ES-I3 (cell line): ENCODE data around the gene PANK3.
A peak's percentile ranks its signal among the peaks of the same experiment; 100 is the strongest.
"Not testable (repeated sequence)": the region's sequence is repeated elsewhere in the genome, so short reads cannot be mapped to it uniquely, and the experiment has no call there.

Experiments
- H3K36me3 ChIP-seq: 2 replicates; pipeline ENCODE4 v1.6.1; 2013; ENCODE audit warnings: mild to moderate bottlenecking, low read length, control low read depth, moderate library complexity; ENCODE audit not compliant: insufficient read depth
- H3K4me1 ChIP-seq: 2 replicates; pipeline ENCODE4 v1.6.1; 2013; ENCODE audit warnings: mild to moderate bottlenecking, control low read depth, low read length; ENCODE audit not compliant: insufficient read depth
- H3K9ac ChIP-seq: 2 replicates; pipeline ENCODE4 v1.6.1; 2013; ENCODE audit warnings: low read depth, mild to moderate bottlenecking, low read length, moderate library complexity
- H3K9me3 ChIP-seq: 2 replicates; pipeline ENCODE4 v1.6.1; 2013; ENCODE audit warnings: mild to moderate bottlenecking, low read length, moderate library complexity; ENCODE audit not compliant: control insufficient read depth, insufficient read depth

PANK3 gene

GRCh38 chr5:168583742-168584482 lies 4.7 kb upstream of the PANK3 start:
- Histone ChIP-seq H3K9ac (no peak overlapping the region), H3K36me3 (no peaks in the 10 kb centered on the region), H3K9me3 (no peaks in the 10 kb centered on the region), H3K4me1 (no peaks in the 10 kb centered on the region)

DNA sequence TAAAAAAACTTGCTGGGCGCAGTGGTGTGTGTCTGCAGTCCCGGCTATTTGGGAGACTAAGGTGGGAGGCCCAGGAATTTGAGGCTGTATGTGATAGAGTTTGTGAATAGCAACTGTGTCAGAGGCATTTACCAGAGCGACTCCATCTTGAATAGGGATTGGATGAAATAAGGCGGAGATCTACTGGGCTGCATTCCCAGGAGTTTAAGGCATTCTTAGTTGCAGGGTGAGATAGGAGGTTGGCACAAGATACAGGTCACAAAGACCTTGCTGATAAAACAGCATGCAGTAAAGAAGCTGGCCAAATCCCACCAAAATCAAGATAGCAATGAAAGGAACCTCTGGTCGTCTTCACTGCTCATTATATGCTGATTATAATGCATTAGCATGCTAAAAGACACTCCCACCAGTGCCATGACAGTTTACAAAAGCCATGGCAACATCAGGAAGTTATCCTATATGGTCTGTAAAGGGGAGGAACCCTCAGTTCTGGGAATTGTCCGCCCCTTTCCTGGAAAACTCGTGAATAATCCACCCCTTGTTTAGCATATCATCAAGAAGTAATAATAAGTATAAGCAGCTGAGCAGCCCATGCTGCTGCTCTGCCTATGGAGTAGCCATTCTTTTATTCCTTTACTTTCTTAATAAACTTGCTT lies 1.8 kb upstream of the PANK3 start:
- not testable (repeated sequence) for H3K9me3 ChIP-seq, H3K4me1 ChIP-seq, H3K9ac ChIP-seq, H3K36me3 ChIP-seq

DNA sequence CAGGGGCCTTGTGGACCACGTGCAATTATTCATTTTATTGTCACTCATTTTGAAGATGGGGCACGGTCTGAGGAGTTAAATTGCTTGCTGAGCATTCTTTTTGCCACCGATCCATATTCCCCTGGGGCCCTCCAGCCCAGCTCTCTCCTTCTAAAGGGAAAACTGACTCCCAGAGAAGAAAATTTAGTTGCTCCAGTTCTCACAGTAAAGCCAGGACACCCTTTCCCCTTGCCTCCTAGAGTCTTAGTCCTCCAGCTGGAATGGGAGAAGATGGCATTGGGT lies 1.0 kb upstream of the PANK3 start:
- H3K9ac ChIP-seq = peak overlapping the region; percentile 57
- no peaks in the 10 kb centered on the region for H3K36me3 ChIP-seq
- H3K4me1 ChIP-seq = peaks cover 12% of the 10 kb centered on the region; the same call in 1 of the 2 replicates
- no peaks in the 10 kb centered on the region for H3K9me3 ChIP-seq

DNA sequence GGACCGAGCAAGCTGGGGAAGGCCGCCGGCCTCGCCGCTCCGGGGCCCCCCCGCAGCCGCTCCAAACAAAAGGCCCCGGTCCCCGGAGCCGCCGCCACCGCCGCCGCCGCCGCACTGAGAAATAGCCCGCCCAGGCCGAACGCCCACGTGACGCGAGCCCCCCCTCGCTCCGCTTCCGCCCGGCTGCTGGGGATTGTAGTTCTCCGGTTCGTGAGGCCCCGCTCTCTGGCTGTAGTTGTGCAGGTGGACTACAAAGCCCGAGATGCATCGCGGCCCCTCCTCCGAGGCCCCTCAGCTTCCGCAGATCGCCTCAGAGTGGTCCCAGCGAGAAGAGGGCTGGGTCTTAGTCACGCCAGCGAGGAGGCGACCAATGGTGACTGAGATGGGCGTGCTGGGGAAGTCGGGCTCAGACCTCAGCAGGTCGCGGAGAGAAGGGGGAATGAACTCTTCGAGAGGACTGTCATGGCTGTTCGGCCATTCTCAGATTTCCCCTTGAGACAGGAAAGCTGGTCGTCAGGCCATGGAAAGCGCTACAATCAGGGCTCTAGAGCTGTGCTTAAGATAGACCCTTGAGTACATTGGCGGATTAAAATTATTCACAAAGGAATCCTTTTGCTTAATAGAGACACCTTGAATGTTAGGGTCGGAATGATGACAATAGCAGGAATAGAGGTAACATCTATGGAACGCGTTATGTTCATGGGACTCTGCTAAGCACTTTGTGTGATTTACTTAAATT lies 489 bp upstream of the PANK3 start:
- no peaks in the 10 kb centered on the region for H3K36me3 ChIP-seq
- peaks cover 12% of the 10 kb centered on the region; the same call in 1 of the 2 replicates for H3K4me1 ChIP-seq
- H3K9ac ChIP-seq = peak overlapping the region; percentile 99
- no peaks in the 10 kb centered on the region for H3K9me3 ChIP-seq

DNA sequence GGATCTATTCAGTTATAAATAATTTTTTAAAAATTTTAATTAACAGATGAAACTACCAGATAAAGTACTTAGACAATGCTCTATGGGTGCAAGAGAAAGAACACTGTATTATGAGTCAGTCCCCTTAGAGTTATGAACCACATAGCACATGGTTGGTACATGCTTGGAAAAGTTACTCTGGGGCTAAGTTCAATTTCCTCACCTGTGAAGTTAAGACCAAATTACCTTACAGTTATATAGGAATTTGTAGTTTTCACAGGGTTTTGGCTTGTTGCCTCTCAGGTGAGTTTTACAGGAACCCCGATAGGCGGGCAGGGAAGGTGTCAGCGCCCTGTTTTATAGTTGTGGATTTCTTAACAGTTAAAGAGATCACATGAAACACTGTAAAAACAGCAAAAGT lies 1.2 kb downstream of the PANK3 start:
- Histone ChIP-seq H3K4me1 (peaks cover 12% of the 10 kb centered on the region; the same call in 1 of the 2 replicates), H3K36me3 (no peaks in the 10 kb centered on the region), H3K9me3 (no peaks in the 10 kb centered on the region), H3K9ac (peak overlapping the region; percentile 99)

DNA sequence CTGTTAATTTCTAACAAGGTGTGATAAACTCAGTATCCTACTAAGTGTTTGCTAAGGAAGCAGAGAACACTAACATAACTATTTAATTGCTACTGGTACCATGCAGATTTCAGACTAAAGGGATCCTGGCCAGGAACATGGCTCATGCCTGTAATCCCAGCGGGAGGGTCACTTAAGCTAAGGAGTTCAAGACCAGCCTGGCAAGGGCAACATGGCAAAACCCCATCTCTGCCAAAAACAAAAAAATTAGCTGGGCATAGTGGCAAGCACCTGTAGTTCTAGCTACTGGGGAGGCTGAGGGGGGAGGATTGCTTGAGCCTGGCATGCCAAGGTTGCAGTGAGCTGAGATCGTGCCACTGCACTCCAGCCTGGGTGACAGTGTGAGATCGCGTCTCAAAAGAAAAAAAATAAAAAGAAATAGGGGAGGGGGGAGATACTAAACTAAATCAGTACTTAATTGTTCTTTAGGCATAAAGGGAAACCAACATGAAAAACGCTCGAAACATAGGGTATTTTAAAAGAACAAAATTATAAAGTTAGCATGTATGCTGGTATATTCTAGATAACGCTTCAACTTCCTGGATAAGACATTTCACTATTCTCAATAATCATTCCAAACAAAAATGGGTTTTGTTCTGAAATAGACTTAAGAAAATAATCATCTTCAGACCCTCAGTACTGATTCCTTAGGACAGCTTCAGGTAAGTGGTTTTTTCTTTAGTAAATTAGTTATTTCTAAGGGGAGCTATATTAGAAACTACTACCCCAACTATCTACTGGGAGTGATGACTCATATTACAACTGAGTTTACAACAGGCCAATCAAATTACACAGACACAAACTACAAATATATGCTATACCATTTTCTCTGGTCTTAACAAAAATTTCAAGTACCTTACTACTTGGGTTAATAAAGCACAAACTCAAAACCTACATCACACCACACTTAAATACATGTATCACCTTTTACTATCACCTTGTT lies 3.5 kb downstream of the PANK3 start:
- Histone ChIP-seq H3K9me3 (no peaks in the 10 kb centered on the region), H3K36me3 (no peaks in the 10 kb centered on the region), H3K9ac (no peak overlapping the region), H3K4me1 (peaks cover 12% of the 10 kb centered on the region; the same call in 1 of the 2 replicates)

- H3K9me3 ChIP-seq, H3K9ac ChIP-seq, H3K36me3 ChIP-seq: not testable (repeated sequence)
- H3K4me1 ChIP-seq = peaks cover 12% of the 10 kb centered on the region; the same call in 1 of the 2 replicates
Observed at GRCh38 chr5:168574156-168574555, 5.0 kb downstream of the PANK3 start.

DNA sequence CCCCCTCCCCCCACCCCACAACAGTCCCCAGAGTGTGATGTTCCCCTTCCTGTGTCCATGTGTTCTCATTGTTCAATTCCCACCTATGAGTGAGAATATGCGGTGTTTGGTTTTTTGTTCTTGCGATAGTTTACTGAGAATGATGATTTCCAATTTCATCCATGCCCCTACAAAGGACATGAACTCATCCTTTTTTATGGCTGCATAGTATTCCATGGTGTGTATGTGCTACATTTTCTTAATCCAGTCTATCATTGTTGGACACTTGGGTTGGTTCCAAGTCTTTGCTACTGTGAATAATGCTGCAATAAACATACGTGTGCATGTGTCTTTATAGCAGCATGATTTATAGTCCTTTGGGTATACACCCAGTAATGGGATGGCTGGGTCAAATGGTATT lies 5.5 kb downstream of the PANK3 start:
- H3K36me3 ChIP-seq, H3K9me3 ChIP-seq, H3K9ac ChIP-seq: not testable (repeated sequence)
- peaks cover 12% of the 10 kb centered on the region; the same call in 1 of the 2 replicates for H3K4me1 ChIP-seq

DNA sequence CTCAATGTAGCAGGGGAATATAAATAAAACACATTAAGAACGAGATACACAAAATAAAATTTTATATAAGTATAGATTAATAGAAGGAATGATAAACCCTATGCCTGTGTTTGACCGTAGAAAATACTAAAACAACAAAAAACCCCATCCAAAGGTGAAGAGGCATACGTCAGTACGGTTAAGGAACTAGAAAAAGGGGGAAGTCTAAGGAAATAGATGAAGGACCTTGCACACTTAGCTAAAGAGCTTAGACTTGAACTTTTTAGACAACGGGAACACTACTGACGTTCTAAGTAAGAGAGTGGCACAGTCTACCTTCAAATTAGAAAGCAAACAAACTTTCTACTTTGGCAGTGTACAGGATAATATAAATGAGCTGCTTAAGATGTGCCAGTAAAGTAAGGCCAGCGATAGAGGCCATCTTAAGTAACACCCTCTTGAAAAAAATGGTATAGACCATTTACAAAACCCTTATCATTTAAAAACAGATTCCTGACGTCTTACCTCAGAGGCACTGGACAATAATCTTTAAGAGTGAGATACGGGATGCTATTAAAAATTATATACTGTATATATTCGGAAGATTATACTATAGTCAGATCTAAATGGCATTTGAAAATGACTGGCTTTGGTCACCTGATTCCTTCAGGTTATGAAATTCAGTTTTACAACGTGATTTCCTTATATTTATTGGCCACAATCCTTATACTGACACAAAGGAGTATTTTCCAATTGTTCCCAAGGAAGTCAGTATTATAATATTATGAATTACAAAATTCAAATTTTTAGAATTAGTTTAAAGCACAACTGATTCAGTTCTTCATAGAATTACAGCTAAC lies 8.5 kb downstream of the PANK3 start:
- Histone ChIP-seq H3K9ac (no peak overlapping the region), H3K36me3 (peaks cover 6% of the 10 kb centered on the region; the same call in 1 of the 2 replicates)

GRCh38 chr5:168568738-168569137 lies 10.4 kb downstream of the PANK3 start:
- H3K4me1 ChIP-seq = no peaks in the 10 kb centered on the region
- no peaks in the 10 kb centered on the region for H3K9me3 ChIP-seq
- H3K9ac ChIP-seq = no peak overlapping the region
- H3K36me3 ChIP-seq = peaks cover 6% of the 10 kb centered on the region; the same call in 1 of the 2 replicates

More for the DNA sequence above, 8.5 kb downstream of the PANK3 start:
- Histone ChIP-seq H3K9me3 (no peaks in the 10 kb centered on the region), H3K4me1 (peaks cover 1% of the 10 kb centered on the region; the same call in 1 of the 2 replicates)

- H3K4me1 ChIP-seq = no peaks in the 10 kb centered on the region
- H3K9me3 ChIP-seq = no peaks in the 10 kb centered on the region
- peaks cover 6% of the 10 kb centered on the region for H3K36me3 ChIP-seq
- H3K9ac ChIP-seq = no peak overlapping the region
Observed at GRCh38 chr5:168563959-168564358, 15.2 kb downstream of the PANK3 start.

DNA sequence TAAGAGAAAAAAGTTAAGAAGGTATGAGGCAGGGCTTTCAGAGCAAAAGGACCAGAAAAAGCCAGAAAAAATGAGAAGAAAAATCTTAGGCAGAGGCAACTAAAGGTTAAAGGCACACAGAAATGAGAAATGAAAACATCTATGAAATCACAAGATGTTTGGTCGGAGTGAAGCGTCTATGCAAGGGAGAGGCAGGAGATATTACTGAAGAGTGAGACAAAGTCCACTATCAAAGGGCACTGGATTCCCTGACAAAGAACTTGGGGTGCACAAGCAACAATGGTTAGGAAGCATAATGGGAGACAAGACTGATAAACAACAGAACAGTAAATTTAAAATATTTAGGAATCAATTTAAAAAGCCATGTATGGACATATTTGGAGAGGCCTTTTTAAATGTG lies 16.9 kb downstream of the PANK3 start:
- Histone ChIP-seq H3K4me1 (no peaks in the 10 kb centered on the region), H3K9me3 (no peaks in the 10 kb centered on the region), H3K36me3 (peaks cover 6% of the 10 kb centered on the region), H3K9ac (no peak overlapping the region)

DNA sequence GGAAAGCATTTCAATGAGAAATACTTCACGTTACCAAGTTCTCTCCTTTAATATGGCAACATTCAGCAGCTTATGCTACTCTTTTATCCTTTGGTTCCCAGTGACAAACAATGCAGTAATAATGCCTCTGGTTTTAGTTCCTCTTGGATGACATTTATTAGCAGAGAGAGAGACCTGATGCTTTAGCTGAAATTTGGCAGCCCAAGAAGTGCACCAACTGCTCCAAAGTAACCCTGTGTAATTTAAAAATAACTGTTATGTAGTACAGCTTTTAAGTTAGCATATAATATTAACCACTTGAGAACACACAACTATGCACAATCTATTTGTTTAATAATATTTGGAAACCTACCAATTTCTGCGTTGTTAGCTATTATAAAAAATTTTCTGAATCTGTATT lies 21.8 kb downstream of the PANK3 start:
- no peaks in the 10 kb centered on the region for H3K4me1 ChIP-seq
- H3K9ac ChIP-seq = no peak overlapping the region

More for the DNA sequence above, 21.8 kb downstream of the PANK3 start:
- Histone ChIP-seq H3K36me3 (peaks cover 15% of the 10 kb centered on the region), H3K9me3 (no peaks in the 10 kb centered on the region)
